RPMI8226 (cell line): ENCODE results near the gene ALKBH6.
A peak's percentile ranks its signal among the peaks of the same experiment; 100 is the strongest.
"Not testable (repeated sequence)": the region's sequence is repeated elsewhere in the genome, so short reads cannot be mapped to it uniquely, and the experiment has no call there.

Source experiments
- DNase-seq: peaks from one replicate; pipeline ENCODE4 v3.0.0-alpha.2; 2015

Gene ALKBH6

DNA sequence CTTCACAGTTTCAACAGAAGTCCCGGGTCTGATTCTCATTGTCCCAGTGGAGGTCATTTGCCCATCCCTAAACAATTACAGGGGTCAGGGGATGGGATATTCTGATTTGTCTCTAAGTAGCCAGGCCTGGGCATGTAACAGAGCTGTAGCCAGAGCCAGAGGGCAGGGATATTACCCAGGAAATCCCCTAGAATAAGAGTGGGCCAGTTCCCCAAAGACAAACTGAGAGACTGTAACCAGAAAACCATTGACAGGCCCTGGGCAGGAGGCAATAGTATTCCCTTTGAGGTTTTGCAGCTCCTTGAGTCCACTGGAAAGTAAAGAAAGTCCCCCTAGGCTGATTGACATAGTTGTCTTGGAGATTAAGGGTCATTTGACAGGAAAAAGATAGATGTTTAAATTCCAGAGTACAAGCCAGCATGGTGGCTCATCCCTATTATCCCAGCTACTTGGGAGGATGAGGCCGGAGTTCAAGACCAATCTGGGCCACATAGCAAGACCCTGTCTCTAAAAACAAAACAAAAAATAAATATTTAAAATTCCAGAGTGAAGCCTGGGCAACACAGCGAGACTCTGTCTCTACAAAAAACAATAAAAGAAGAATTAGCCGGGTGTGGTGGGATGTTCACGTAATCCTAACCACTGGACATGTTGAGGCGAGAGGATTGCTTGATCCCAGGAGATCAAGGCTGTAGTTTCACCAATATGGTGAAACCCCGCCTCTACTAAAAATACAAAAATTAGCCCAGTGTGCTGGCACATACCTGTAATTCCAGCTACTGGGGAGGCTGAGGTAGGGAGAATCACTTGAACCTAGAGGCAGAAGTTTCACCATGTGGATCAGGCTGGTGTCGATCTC is 20.9 kb downstream of the ALKBH6 start:
- DNase-seq = no peak

- no peak for DNase-seq
These were observed 22.1 kb downstream of the ALKBH6 start for GRCh38 chr19:35991731-35992450.

- DNase-seq = no peak
These were observed 23.0 kb downstream of the ALKBH6 start for GRCh38 chr19:35990771-35991730.

GRCh38 chr19:35990156-35990555 is 23.9 kb downstream of the ALKBH6 start:
- DNase-seq = no peak

DNA sequence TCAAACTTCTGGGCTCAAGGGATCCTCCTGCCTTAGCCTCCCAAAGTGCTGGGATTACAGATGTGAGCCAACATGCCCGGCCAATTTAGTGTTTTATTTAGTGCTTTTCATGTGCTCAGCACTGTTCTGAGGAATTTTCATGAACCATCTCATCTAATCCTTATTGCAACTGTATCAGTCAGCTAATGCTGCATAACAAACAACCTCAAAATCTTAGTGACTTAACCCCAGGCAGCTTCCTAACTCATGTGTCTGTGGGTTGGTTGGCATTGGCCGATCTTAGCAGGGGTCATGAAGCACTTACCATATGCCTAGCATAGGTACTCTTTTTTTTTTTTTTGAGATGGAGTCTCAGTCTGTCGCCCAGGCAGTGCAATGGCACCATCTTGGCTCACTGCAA is 25.2 kb downstream of the ALKBH6 start:
- no peak for DNase-seq

GRCh38 chr19:35987571-35987896 is 26.5 kb downstream of the ALKBH6 start:
- DNase-seq = no peak

GRCh38 chr19:35986664-35987570 is 27.1 kb downstream of the ALKBH6 start:
- DNase-seq = peak; percentile 67

- DNase-seq = no peak
These were observed 27.9 kb downstream of the ALKBH6 start for GRCh38 chr19:35986111-35986510.

GRCh38 chr19:35983177-35983576 is 30.8 kb downstream of the ALKBH6 start:
- no peak for DNase-seq

DNA sequence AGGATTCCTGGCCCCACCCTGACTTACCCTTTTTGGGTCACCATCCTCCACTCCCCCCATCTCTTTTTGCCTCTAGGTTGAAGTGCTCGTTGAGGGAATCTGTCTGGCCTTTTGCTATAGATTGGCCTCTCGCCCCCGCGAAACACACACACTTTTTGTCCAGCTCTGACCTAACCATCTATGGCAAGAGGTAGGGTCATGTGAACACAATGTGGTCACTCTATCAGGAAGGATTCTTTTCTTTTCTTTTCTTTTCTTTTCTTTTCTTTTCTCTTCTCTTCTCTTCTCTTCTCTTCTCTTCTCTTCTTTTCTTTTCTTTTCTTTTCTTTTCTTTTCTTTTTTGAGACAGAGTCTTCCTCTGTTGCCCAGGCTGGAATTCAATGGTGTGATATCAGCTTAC is 33.0 kb downstream of the ALKBH6 start:
- not testable (repeated sequence) for DNase-seq

DNA sequence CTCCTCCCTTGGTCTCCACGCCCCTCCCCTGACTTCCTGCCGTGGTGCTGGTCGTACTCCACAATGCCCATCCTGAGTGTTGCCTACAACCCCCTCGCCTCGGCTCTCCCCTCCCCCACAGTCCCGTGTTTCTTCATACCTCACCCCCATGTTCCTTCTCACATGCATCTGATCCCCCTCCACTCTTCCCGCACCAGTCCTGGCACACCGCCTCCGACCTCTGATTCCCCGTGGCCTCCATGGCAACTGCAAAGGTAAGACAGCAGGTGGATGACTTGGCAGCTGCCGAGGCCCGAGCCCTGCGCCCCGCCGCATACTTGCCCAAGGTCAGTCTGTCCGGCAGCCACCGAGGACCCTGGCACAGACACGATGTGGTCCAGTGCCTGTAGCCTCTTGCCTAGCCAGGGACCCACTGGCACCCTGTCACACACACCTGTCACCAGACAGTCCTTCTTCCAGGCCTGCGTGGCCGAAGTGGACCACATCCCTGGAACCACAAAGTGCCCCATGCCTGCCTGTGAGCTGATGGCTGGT is 35.1 kb downstream of the ALKBH6 start:
- DNase-seq = no peak

GRCh38 chr19:35978271-35978670 is 35.7 kb downstream of the ALKBH6 start:
- no peak for DNase-seq

DNA sequence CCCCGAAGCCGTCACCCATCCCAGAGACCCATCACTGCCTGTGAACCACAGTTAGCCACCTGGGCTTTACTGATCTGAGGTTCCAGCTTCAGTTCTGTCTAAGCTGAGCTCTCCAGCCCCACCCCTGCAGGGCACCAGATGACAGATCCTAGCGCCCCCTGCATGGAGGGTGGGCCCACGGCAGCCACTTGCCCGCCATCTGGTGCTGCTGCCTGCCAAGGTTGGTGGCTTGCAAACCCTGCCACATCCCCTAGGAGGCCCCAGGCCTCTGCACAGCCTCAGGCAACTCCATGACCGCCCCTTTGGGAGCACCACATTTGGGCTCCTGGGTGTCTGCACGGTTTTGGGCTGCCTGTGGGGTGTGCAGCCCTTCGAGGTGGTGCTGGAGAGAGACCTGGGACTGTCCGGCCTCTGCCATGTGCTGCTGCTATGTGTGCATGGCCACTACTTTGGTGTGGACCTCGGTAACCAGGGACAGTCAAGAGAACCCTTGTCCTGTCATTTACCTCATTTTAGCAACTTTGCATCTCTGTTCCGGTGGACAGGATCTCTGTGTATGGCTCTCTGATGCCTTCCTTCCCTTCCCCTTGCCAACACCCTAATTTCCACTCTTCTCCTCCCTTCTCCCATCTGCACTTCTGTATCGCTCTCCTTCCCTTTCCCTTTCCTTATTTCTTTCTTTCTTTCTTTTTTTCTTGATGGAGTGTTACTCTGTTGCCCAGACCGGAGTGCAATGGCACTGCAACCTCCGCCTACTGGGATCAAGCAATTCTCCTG is 36.4 kb downstream of the ALKBH6 start:
- peak; percentile 69 for DNase-seq

- DNase-seq = peak; percentile 37
These were observed 38.3 kb downstream of the ALKBH6 start for GRCh38 chr19:35975608-35976214.

DNA sequence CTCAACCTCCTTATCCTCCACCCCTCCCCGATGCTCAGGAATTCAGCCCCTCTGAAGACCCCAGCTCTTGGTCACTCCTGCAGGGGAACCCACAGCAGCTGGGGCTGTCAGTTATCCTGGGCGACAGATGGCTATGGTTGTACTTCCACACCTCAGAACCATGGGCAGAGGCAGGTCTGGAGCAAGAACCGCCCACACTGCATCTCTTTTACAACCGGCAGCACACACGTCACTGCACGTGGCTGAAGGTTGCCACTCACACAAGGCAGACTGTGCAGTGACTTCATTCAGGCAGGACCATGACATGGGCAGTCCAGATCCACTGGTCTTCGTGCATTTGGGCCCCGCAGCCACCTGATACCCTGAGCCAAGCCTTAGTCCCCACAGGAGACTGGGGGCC is 40.5 kb downstream of the ALKBH6 start:
- no peak for DNase-seq

GRCh38 chr19:35966771-35967170 is 47.2 kb downstream of the ALKBH6 start:
- no peak for DNase-seq

GRCh38 chr19:35963514-35963913 is 50.5 kb downstream of the ALKBH6 start:
- peak; percentile 33 for DNase-seq

GRCh38 chr19:35960432-35960972 is 53.5 kb downstream of the ALKBH6 start:
- no peak for DNase-seq

- no peak for DNase-seq
These were observed 54.1 kb downstream of the ALKBH6 start for GRCh38 chr19:35959968-35960320.
